WTC11 (cell line): ENCODE results near the gene OR4D5.

Source experiments
- CTCF ChIP-seq: fragments of 200-600 bp; IDR thresholded peaks from 2 replicates; pipeline ENCODE4 v1.8.0; 2022; ENCODE audit warnings: antibody characterized with exemption
- GABPB1 ChIP-seq: sonication (generic); formaldehyde crosslinking; IDR thresholded peaks from 2 replicates; pipeline ENCODE4 v1.8.1; 2023; ENCODE audit warnings: mild to moderate bottlenecking, missing genetic modification reagents
- ZNF263 ChIP-seq: sonication (generic); formaldehyde crosslinking; IDR thresholded peaks from 2 replicates; pipeline ENCODE4 v1.8.1; 2022; ENCODE audit warnings: low read depth, mild to moderate bottlenecking, moderate library complexity, missing genetic modification reagents

GRCh38 chr11:123904932-123905331, 34.5 kb upstream of the OR4D5 start:
- TF ChIP-seq ZNF263 (CRISPR knock-in tag), result no peak
- TF ChIP-seq CTCF, result no peak
- no peak for TF ChIP-seq GABPB1
